Neutrophil (primary cell): ENCODE measurements around the gene NKD1.

ENCODE experiments used
- H3K27ac ChIP-seq: fragments of 200-600 bp; sonication (generic); 2 replicates; pipeline ENCODE4 v1.5.1; 2016; ENCODE audit warnings: mild to moderate bottlenecking, moderate library complexity
- H3K27me3 ChIP-seq: fragments of 200-600 bp; sonication (generic); 2 replicates; pipeline ENCODE4 v1.6.0; 2016; ENCODE audit warnings: mild to moderate bottlenecking
- H3K36me3 ChIP-seq: fragments of 200-600 bp; sonication (generic); 2 replicates; pipeline ENCODE4 v1.5.1; 2017
- H3K4me1 ChIP-seq, 2 experiments: fragments of 200-600 bp in 1 of 2; sonication (generic) in 1 of 2; 1 replicate in 1 of 2; 2 replicates in 1 of 2; pipeline versions ENCODE4 v1.5.1 to v1.6.1; 2013 to 2016; ENCODE audit warnings: low read depth in 1 of 2, low read length in 1 of 2, mild to moderate bottlenecking in 1 of 2, moderate library complexity in 1 of 2; ENCODE audit not compliant: control insufficient read depth in 1 of 2, insufficient read depth in 1 of 2
- H3K4me3 ChIP-seq, 2 experiments: fragments of 200-600 bp in 1 of 2; sonication (generic) in 1 of 2; 1 replicate in 1 of 2; 2 replicates in 1 of 2; pipeline ENCODE4 v1.5.1; 2013 to 2016; ENCODE audit warnings: low read depth in 1 of 2, low read length in 1 of 2, mild to moderate bottlenecking in 1 of 2, moderate library complexity in 1 of 2
- H3K9me3 ChIP-seq: fragments of 200-600 bp; sonication (generic); 2 replicates; pipeline ENCODE4 v1.5.1; 2016
- TF ChIP-seq, protein P1 (sequence below): fragments of 200-600 bp; sonication (generic); IDR thresholded peaks from 2 replicates; pipeline ENCODE4 v1.5.1; 2016; ENCODE audit warnings: antibody characterized with exemption

Gene NKD1

GRCh38 chr16:50605733-50606430, 57.7 kb downstream of the NKD1 start:
- no peaks in the 10 kb centered on the region for H3K4me1 ChIP-seq
- H3K4me3 ChIP-seq = no peak overlapping the region
- TF ChIP-seq, protein P1, sequence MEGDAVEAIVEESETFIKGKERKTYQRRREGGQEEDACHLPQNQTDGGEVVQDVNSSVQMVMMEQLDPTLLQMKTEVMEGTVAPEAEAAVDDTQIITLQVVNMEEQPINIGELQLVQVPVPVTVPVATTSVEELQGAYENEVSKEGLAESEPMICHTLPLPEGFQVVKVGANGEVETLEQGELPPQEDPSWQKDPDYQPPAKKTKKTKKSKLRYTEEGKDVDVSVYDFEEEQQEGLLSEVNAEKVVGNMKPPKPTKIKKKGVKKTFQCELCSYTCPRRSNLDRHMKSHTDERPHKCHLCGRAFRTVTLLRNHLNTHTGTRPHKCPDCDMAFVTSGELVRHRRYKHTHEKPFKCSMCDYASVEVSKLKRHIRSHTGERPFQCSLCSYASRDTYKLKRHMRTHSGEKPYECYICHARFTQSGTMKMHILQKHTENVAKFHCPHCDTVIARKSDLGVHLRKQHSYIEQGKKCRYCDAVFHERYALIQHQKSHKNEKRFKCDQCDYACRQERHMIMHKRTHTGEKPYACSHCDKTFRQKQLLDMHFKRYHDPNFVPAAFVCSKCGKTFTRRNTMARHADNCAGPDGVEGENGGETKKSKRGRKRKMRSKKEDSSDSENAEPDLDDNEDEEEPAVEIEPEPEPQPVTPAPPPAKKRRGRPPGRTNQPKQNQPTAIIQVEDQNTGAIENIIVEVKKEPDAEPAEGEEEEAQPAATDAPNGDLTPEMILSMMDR = no peak
- H3K27ac ChIP-seq = no peak overlapping the region
- no peaks in the 10 kb centered on the region for H3K27me3 ChIP-seq
- no peaks in the 10 kb centered on the region for H3K9me3 ChIP-seq
- no peaks in the 10 kb centered on the region for H3K36me3 ChIP-seq

DNA sequence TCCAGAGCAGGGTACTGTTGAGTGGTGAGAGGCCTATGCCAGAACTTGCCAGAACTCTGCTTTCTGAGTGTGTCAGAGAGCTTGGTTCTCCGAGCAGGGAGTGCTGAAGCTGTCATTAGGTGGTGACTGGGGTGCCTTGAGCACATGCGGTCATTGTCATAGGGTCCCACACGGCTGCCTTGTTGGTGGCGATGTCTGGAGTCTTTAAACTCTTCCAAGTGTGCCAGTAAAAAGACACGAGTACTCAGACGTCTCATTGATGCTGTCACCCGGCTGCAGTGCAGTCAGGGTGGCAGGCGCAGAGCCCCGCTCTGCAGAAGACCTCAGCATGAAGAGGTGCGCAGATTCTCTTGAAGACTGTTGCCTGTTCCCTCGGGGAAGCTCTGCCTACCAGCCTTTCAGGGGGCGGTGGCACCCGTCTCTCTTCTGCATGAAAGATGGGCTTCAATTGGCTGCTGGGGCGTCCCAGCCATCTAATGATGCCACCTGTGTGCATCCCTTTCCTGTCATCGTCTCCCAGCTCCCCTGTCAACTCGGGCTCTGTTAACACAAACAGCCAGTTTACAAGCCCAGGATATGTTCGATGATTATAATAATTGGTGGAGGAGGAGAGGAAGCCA, 58.3 kb downstream of the NKD1 start:
- H3K4me3 ChIP-seq = no peak overlapping the region
- TF ChIP-seq, protein P1 = no peak

GRCh38 chr16:50607051-50607431, 58.8 kb downstream of the NKD1 start:
- Histone ChIP-seq H3K4me1 (peaks cover 7 to 8% of the 10 kb centered on the region in 2 experiments), H3K4me3 (no peak overlapping the region), H3K9me3 (no peaks in the 10 kb centered on the region), H3K36me3 (no peaks in the 10 kb centered on the region), H3K27me3 (no peaks in the 10 kb centered on the region), H3K27ac (no peak overlapping the region)
- TF ChIP-seq, protein P1 = no peak

More for the DNA sequence above, 58.3 kb downstream of the NKD1 start:
- peaks cover 2 to 3% of the 10 kb centered on the region in 2 experiments for H3K4me1 ChIP-seq
- no peaks in the 10 kb centered on the region for H3K27me3 ChIP-seq
- H3K9me3 ChIP-seq = no peaks in the 10 kb centered on the region
- no peaks in the 10 kb centered on the region for H3K36me3 ChIP-seq
- no peak overlapping the region for H3K27ac ChIP-seq

DNA sequence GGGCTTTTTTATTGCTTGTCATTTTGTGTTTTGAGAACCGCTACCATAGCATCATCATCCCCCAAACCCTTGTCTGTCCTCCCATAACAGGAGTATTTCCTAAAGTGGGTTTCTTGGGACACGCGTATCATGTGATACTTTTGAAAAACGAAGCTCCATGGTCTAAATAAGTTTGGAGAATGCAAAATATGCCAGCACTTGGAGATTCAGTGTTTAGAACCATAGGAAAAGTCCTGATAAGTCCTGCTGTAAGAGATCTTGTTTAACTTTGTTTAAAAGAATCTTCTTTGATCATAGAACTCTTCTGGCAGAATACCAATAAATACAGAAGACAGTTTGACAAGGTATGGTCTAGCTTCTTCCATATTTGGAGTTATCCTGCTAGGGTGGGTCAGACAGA, 59.3 kb downstream of the NKD1 start:
- no peak overlapping the region for H3K27ac ChIP-seq
- TF ChIP-seq, protein P1 = no peak
- H3K27me3 ChIP-seq = no peaks in the 10 kb centered on the region
- no peak overlapping the region for H3K4me3 ChIP-seq
- H3K9me3 ChIP-seq = no peaks in the 10 kb centered on the region
- no peaks in the 10 kb centered on the region for H3K36me3 ChIP-seq
- peaks cover 7 to 11% of the 10 kb centered on the region in 2 experiments for H3K4me1 ChIP-seq

DNA sequence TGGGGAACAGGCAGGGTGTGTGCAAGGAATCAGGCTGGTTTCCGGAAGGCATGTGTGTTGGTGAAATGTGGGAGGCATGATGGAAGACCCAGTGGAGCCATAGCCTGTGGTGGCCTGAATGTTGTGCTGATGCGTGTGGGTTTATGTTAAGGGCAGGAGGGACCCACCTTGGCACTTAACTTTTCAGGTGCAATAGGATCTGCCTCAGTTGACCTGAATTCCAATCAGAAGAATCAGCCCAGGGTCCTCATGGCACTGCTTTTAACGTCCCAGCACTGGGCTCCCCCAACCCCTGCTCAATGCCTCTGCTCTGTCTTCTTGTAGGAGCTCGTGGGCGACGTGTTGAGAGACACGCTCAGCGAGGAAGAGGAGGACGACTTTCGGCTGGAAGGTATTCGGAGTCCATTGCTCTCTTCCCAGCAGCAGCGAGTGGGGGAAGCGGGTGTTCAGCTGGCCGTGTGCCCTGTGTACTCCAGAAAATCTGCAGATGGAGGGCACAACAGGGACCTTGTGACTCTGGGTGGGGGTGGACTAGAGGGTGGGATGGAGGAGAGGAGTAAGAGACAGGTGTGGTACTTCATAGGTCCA, 59.9 kb downstream of the NKD1 start:
- H3K4me3 ChIP-seq = no peak overlapping the region
- H3K9me3 ChIP-seq = no peaks in the 10 kb centered on the region
- no peak overlapping the region for H3K27ac ChIP-seq
- TF ChIP-seq, protein P1 = no peak
- H3K27me3 ChIP-seq = peaks cover 5% of the 10 kb centered on the region
- H3K4me1 ChIP-seq = peaks cover 7 to 11% of the 10 kb centered on the region in 2 experiments
- no peaks in the 10 kb centered on the region for H3K36me3 ChIP-seq
